Measurements from ENCODE around the gene MR1. TPM values are rescaled to one million over a fixed set of nuclear protein-coding genes. Genes with fewer than 3 reads are reported as not detected.
A peak's percentile ranks its signal among the peaks of the same experiment; 100 is the strongest.

The MR1 gene
- polyA plus RNA-seq, 1 of the 3 experiments (the other 2 are of a cell fraction) = 7.0 TPM

GRCh38 chr1:181089676-181090544, 56.1 kb downstream of the MR1 start:
- peaks cover 63% of the 10 kb centered on the region for H4K20me1 ChIP-seq (ENCODE audit: insufficient read depth)
- CTCF ChIA-PET = interaction anchor here (0.9 to 13.3 kb wide), 13 partner anchors 10 to 574 kb away, joined by 3 to 145 read pairs (median 4); no protein-coding TSS in a partner anchor
- peak; percentile 80 for DNase-seq
- TF ChIP-seq JUND (IDR thresholded peaks at IDR 0.05) (no peak), SMC3 (IDR thresholded peaks at IDR 0.05; ENCODE audit: low read depth, low read length) (peak; percentile 23; the same call in 1 of the 2 replicates), USF2 (IDR thresholded peaks at IDR 0.05; ENCODE audit: borderline replicate concordance, low read depth, low read length) (no peak), FOXJ3 (CRISPR knock-in tag; IDR thresholded peaks at IDR 0.05) (no peak), RAD21 (IDR thresholded peaks at IDR 0.05; ENCODE audit: low read length) (peak; percentile 20; the same call in 1 of the 2 replicates), EZH2phosphoT487 (IDR thresholded peaks at IDR 0.05; ENCODE audit: borderline replicate concordance, low read depth) (no peak), EP300 (IDR thresholded peaks at IDR 0.05; ENCODE audit: borderline replicate concordance in 1 of 2, low read depth in 1 of 2, low read length in 1 of 2) (no peak), MAX (IDR thresholded peaks at IDR 0.05; ENCODE audit: low read depth) (peak; percentile 36; the same call in 1 of the 2 replicates), CTCF (IDR thresholded peaks at IDR 0.05) (peak; percentile 14; the same call in 1 of the 2 replicates), SIN3A (IDR thresholded peaks at IDR 0.05; ENCODE audit: borderline replicate concordance, low read depth, low read length) (peak; percentile 60; the same call in 1 of the 2 replicates), TEAD4 (IDR thresholded peaks at IDR 0.05; ENCODE audit: borderline replicate concordance, insufficient read depth) (0 out of 2 replicates have a peak, but pooled peaks have one; percentile 14), NFIC (IDR thresholded peaks at IDR 0.05; ENCODE audit: borderline replicate concordance) (no peak), TAF1 (IDR thresholded peaks at IDR 0.05; ENCODE audit: borderline replicate concordance, low read depth, low read length) (peak; percentile 32), IRF3 (IDR thresholded peaks at IDR 0.05; ENCODE audit: low read depth, low read length) (no peak), TCF12 (IDR thresholded peaks at IDR 0.05) (0 out of 2 replicates have a peak, but pooled peaks have one; percentile 8), GATA2 (CRISPR knock-in tag; IDR thresholded peaks at IDR 0.05) (peak; percentile 63), GABPA (IDR thresholded peaks at IDR 0.05; ENCODE audit: low read depth) (0 out of 2 replicates have a peak, but pooled peaks have one; percentile 4)
- no peaks in the 10 kb centered on the region for H3K9me3 ChIP-seq
- no peaks in the 10 kb centered on the region for H3K27me3 ChIP-seq (ENCODE audit: insufficient read depth)
- POLR2A ChIA-PET = interaction anchor here (0.8 to 3.0 kb wide), 16 partner anchors 10 to 588 kb away, joined by 3 to 24 read pairs (median 4); partner anchors contain the start of gene ACBD6
- H3K9ac ChIP-seq = peak overlapping the region; percentile 91
- peak overlapping the region; percentile 77 to 81 for H3K27ac ChIP-seq (ENCODE audit: low read depth in 2 of 2, low read length in 1 of 2)
- H3K36me3 ChIP-seq (replicated peaks in 1 of 2; ENCODE audit: control insufficient read depth in 1 of 2, insufficient read depth in 2 of 2, low read length in 1 of 2) = peaks cover 25 to 33% of the 10 kb centered on the region in 2 experiments
- peaks cover 21 to 23% of the 10 kb centered on the region in 2 experiments for H3K4me1 ChIP-seq (ENCODE audit: control insufficient read depth in 1 of 2, insufficient read depth in 2 of 2, low read depth in 1 of 2, low read length in 1 of 2)
- H3K4me2 ChIP-seq = peak overlapping the region; percentile 84
- H3K4me3 ChIP-seq (ENCODE audit: low read depth in 2 of 2, low read length in 1 of 2) = peak overlapping the region; percentile 90 to 96
- H3K9me2 ChIP-seq = no peaks in the 10 kb centered on the region
- WGBS (ENCODE audit: low lambda C conversion rate) = 3% methylated on average over 31 of the region's 48 CpGs
- no peak overlapping the region for H2AFZ ChIP-seq (ENCODE audit: low read depth)
- peaks cover 40% of the 10 kb centered on the region for H3F3A ChIP-seq (replicated peaks; ENCODE audit: insufficient read depth)
- H3K79me2 ChIP-seq (ENCODE audit: insufficient read depth) = peaks cover 62% of the 10 kb centered on the region

Data from SK-N-SH (cell line).